B cell (primary cell): ENCODE results near the gene FSTL5.

ENCODE experiments used
- EZH2 ChIP-seq: IDR thresholded peaks from 2 replicates; pipeline ENCODE4 v1.6.1; 2012; ENCODE audit warnings: borderline replicate concordance, low read depth, mild to moderate bottlenecking, moderate library complexity, low read length; ENCODE audit not compliant: insufficient read depth, poor library complexity, severe bottlenecking
- TF ChIP-seq, protein P1 (sequence below): fragments of 200-600 bp; IDR thresholded peaks from one replicate; pipeline ENCODE4 v1.8.0; 2022; ENCODE audit warnings: antibody characterized with exemption, mild to moderate bottlenecking

DNA sequence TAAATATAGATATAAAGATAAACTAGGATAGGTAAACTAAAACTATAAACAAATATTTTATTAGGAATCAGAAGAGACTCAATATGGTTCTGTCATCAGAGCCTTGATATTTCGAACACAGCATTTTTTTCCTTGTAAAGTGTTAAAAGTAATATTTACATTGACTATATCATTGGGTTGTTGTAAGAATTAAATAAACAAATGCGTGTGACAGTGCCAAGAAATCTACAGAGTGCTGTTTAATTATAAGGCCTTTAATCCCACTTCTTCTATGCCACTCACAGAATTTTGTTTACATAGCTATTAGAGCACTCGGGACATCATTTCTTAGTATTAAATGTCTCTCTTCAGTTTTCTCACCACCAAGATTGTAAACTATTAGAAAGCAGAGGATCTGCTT, 807.4 kb downstream of the FSTL5 start:
- TF ChIP-seq, protein P1, sequence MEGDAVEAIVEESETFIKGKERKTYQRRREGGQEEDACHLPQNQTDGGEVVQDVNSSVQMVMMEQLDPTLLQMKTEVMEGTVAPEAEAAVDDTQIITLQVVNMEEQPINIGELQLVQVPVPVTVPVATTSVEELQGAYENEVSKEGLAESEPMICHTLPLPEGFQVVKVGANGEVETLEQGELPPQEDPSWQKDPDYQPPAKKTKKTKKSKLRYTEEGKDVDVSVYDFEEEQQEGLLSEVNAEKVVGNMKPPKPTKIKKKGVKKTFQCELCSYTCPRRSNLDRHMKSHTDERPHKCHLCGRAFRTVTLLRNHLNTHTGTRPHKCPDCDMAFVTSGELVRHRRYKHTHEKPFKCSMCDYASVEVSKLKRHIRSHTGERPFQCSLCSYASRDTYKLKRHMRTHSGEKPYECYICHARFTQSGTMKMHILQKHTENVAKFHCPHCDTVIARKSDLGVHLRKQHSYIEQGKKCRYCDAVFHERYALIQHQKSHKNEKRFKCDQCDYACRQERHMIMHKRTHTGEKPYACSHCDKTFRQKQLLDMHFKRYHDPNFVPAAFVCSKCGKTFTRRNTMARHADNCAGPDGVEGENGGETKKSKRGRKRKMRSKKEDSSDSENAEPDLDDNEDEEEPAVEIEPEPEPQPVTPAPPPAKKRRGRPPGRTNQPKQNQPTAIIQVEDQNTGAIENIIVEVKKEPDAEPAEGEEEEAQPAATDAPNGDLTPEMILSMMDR = no peak
- TF ChIP-seq EZH2 = no peak
